ENCODE results near the gene RGR.
"Not testable (repeated sequence)": the region's sequence is repeated elsewhere in the genome, so short reads cannot be mapped to it uniquely, and the experiment has no call there.

The RGR gene

DNA sequence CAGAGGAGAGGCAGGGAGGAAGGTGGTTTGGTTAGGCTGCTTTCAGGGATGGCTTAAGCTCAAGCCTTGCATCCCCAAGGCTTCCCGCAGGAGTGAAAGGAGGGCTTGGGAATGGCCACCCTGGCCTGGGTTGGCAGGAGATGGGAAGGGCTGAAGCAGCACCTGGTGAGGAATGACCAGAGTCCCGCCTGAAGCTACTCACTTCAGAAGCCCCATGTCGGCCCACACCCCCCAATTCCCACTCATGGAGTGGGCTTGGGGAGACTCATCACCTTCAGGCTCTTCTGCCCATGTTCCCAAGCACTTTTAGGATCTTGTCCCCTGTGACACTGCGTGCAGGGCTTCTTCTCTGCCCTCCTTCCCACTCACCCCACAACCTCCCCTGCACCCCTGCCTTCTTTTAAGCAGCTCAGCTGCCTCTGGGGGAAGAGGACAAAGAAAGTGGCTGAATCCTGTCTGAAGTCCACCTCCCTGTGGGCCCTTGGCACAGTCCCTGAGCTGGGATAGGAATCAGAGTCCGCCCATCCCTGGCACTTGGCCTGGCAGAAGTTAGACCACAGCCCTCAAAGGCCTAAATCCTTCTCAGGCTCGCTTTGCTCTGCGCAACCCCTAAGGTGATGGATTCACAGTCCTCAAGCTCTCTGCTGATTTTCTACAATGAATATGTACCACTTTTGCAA, 16.5 kb downstream of the RGR start:
- no peak for DNase-seq

DNA sequence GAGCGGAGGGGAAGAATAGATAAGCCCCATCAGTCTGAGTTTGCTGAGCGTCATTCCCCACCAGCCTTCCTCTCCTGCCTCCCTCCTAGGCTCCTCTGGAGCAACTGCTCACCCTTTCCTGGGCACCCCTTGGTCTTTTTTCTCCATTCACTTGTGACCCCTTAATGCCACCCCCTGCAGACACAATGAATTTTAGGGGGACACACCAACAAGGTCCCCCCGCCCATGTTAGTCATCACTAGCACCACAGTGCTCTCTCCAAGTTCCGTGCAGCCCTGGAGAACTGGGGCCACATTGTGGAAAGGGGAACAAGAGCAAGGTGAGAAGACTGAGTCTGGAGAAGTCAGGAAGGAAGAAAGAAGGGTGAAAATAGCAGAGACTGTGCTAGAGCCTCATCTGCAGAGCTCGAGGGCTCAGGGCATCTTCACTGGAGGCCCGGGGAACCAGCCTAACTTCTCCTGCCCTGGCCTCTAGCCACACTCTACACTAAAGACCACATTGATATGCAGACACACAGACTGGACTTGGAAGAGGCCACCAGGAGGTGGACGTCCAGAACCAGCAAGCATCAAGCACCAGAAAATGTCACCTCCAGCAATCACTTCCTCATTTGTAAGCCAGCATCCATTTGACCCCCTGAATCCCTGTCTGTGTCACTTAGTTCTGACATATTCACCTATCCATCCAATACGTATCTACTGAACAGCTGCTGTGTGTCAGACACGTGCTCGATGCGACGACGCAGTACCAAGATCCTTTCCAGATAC, 17.5 kb downstream of the RGR start:
- no peak for DNase-seq

DNA sequence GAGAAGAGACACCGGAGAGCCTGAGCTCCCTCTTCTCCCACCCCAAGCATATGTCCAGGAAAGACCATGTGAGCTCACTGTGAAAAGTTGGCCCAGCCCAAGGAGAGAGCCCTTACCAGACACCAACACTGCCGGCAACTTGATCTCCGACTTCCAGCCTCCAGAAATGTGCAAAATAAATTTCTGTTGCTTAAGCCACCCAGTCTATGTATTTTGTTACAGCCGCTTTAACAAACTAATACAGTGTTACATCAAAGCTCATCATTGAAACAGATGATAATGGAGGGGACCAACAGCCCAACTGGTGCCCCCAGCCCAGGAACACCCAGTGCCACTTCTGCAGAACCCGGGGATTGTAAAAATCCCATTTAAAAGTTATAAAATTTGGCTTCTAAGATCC, 18.9 kb downstream of the RGR start:
- no peak for DNase-seq

DNA sequence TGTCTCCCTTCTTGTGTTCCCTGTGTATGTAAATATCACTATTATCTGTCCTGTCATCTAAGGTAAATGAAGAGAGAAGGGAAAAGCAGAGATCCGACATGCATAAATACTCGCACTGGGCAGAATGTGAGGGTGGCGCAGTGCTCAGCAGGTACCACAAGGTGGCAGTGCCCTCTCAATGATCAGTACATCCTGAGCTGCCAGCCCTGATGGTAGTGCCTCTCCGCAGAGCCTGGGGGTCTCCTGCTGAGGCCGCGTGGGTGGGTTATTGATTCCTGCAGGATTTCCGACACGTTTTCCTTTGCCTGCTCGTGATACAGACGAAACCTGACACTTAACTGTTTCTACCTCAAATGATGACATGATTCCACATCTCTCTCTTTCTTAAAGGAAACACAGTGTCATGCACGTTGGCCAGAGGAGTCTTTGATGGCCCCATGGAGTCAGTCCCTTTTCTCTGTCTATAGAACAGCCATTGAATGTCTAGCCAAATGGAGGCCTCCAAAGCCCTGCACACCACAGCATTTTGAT, 19.8 kb downstream of the RGR start:
- peak; percentile 51 for DNase-seq

DNA sequence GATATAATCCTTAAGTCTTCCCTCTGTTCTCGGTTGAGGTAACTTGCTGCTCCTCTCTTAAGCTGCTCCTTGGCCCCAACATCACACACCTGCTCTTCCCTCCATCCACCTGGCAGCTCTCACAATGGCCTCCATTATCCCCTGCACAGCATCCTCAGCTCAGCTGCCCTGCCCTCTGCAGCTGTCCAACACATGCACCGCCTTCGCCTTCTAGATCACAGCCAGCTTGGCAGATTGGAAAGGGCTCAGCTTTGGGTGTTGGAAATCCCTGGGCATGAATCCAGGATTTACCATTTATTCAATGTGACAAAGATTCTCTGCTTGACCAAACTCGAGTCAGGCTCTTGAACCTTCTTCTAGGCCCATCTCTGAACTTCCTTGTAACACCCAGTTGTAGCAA, 20.6 kb downstream of the RGR start:
- no peak for DNase-seq

DNA sequence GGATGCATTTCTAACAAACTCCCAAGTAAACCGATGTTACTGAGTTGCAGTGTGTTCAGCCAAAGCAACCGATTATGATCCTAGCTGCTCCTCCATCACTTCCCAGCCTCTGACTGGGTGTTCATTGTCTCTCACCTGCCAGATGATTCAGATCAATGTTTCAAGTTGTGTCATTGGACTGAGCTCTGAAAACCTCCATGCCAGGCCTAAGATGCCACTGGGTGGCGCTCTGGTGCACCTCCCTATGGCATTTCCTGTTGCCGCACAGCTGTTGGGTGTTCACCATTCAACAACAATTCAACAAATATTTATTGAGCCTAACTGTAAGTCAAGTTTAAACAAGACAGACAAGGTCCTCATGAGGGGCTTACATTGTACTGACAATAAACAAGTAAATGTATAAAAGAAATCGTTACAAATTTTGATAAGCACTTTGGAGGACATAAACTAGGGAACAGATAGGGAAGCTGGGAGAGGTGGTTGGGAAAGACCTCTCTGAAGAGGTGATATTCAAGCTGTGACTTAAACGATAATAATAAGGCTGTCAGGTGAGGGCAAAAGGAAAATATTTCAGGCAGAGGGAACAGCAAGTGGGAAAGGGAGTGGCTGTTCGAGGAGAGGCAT, 22.8 kb downstream of the RGR start:
- peak; percentile 47 for DNase-seq

DNA sequence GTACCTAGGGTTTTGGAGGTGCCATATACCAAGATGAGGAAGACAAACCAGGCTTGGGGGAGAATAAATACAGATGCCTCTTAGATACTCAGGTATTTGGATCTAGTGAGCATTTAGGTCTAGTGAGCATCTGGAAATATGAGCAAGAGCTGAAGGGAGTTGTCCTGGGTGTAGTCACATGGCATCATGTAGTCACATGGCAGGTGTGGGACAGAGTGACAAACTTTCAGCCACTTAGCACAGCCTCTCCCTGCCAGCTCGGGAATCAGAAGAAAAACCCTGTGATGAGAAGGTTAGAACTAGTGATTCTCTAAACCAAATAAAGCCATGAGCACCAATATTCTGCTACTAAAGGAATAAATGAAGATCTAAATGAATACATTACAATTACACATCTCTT, 24.3 kb downstream of the RGR start:
- DNase-seq, result no peak

DNA sequence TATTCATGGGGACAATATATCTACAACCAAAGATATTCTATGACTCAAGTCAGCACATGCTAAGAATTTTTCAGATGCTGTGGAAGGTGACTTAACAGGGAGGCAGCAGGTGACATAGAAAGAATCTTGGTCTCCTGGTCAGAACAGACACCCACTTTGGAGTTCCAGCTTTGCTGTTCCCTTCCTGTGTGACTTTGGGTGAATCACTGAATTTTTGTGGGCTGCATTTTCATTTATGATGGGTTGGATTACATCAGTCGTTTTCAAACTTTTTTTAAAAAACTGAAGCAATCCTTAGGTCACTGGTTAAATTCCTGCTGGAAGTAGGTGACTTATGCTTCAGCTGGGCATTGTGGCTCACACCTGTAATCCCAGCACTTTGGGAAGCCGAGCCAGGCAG, 24.9 kb downstream of the RGR start:
- DNase-seq, result no peak

DNA sequence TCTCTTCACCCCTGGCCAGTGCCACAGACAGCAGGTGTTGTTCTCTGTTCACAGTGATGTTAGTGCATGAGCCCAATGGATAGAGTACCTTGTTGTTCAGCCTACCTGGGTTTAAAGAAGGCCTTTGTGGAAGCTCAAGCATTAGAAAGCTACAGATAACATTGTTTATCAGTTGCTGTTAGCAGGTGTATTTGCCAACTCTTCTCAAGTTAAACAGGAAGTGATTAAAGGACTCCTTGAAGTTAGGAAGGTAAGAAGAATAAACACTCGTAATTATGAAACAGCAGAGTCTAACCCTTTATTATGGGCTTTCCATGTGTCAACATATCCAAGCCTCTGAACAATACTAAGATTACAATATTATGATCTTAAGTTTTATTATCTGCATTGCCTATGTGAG, 25.9 kb downstream of the RGR start:
- no peak for DNase-seq

DNA sequence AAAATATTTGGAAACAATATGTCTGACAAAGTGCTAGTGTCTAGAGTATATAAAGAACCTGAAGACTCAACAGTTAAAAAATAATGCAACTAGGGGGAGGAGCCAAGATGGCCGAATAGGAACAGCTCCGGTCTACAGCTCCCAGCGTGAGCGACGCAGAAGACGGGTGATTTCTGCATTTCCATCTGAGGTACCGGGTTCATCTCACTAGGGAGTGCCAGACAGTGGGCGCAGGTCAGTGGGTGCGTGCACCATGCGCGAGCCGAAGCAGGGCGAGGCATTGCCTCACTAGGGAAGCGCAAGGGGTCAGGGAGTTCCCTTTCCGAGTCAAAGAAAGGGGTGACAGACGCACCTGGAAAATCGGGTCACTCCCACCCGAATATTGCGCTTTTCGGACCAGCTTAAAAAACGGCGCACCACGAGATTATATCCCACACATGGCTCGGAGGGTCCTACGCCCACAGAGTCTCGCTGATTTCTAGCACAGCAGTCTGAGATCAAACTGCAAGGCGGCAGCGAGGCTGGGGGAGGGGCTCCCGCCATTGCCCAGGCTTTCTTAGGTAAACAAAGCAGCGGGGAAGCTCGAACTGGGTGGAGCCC, 35.1 kb downstream of the RGR start:
- DNase-seq, result not testable (repeated sequence)

DNA sequence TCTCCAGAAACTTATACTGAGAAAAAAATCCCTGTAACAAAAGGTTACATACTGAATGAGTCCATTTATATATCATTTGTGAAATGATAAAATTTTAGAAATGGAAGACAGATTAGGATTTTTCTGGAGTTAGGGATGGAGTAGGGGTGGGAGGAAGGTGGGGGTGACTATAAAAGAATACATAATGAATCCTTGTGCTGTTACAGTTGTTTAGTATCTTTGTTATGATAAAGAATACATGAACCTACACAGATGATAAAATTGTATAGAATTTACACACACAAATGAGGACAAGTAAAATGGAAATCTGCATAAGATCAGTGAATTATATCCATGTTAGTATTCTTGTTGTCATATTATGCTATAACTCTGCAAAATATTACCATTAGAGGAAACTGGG, 41.8 kb downstream of the RGR start:
- no peak for DNase-seq

DNA sequence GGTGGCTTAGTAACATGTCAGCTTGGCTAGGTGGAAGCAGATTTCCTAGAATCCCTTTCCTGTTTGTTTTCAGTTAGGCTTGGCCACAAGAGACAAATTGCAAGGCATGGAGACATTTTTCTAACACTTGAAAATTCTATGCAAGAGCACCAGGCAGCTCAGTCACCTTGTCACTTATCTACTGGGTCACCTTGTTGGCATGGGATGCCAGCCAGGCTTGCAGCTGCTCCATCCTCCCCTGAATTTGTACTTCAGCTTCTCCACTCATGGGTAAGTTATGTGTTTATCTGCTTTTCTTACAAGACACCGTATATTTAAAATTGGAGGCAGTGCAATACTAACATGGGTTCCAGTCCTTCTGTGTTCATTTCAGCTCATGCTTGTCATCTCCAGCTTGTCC, 43.3 kb downstream of the RGR start:
- no peak for DNase-seq

DNA sequence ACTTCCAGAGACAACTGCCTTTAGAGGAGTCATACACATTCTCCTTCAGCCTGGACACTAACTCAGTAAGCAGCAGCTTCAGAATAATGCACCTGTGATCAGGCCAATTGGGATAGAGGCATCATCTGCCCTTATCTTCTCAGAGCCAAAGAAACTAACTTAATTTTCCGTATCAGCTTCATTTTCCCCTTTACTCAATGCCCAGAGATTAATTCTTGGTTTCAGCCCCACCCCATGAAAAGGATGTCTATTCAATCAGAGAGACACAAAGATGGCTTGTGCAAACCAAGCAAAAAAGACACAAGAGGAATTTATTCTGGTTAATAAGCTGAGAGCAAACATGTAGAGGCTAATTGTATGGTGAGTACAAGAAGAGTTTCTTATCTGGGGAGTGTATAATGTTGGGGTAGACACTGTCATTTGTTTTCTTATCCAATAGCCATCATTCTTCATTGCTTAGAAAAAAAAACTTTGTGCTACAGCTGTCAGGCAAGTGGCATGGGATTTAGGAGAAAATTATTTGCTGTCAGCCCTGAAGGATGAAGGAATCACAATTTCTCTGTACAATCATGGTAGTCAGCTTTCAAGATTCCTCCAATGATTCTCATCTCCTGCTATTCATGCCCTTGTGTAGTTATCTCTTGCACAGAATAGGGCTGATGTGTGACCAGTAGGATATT, 44.8 kb downstream of the RGR start:
- no peak for DNase-seq

DNA sequence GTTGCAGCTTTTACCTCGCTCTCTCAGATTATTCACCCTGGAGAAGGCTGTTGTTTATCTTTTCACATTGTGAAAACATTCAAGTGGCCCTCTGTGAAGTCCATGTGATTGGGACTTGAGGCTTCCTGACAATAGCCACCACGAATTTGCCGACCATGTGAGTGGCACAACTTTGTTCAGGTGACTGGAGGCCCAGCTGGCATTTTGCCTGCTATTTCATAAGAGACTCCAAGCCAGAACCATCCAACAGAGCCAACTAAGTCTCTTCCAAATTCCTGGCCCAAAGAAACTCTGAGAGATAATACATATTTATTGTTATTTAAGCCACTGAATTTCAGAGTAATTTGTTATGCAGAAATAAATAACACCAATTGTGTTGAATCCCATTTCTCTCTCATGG, 45.4 kb downstream of the RGR start:
- no peak for DNase-seq

DNA sequence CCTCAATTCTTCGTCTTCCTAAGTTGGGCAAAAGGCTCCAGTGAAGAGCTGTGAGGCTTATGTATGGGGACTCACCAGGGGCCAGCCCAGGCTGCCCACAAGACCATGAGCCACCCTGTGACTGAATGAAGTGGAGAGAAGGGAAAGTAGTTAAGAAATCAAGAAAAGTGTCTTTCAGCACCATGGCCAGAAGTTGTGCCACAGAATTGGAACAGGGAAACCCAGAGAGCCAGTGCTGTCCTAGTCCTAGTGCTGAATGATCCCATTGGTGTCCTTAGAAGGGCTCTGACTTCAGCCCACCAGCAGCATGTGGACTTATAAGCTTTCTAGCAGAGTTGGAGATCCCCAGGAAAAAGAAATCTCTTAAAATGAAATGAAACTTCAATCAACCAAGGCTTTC, 46.5 kb downstream of the RGR start:
- DNase-seq, result no peak

DNA sequence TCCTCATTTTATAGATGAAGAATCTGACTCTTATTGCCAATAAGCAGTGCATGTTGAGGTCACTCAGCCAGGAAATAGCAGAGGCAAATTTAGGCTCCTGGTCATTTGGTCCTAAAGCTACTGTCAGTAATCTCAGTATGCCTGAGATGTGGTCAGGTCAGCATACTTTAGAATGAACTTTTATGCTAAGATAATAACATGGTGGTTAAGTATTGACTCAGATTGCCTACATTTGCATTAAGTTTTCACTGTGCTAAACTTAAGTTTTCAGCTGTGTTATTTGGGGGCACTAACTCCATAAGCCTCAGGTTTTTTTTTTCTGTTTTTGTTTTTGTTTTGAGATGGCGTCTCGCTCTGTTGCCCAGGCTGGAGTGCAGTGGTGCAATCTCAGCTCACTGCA, 47.6 kb downstream of the RGR start:
- DNase-seq, result no peak

DNA sequence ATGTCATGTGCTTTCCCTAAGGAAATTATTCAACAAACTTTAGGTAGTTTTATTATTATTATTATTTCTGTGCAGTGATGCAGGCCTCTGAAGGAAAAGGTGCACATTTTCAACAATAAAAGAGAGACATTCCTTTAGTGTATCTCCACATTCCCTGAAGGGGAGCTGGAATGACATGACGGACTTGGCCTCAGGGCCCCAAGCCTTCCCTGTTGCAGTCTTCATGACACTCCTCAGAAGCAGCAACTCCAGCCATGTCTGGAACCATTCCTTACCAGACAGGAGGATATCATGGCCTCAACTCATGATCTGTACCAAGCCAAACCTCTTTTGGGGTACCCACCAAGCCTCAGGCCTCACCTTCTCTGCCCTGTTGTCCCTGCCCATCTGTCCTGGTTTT, 48.3 kb downstream of the RGR start:
- DNase-seq, result no peak

DNA sequence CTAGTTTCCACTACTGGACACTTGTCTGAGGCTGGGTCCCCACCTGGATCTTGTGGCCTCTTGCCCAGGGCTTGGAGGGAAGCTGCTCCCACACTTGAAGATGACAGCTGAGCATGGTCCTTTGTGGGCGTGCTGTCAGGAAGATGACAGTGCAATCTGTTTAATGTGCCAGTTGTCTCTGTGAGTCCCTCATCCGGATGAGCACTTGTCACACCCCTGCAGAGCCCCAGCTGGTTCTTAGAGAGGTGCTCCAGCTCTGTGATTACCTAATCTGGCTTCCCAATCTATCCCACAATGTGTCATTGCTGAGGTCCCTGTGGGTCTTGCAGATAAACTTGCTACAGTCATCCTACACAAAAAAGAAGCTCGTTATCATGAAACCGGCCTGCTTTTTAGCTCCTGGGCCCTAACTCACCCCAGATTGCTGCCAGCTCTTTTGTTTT, 48.7 kb downstream of the RGR start:
- no peak for DNase-seq

DNA sequence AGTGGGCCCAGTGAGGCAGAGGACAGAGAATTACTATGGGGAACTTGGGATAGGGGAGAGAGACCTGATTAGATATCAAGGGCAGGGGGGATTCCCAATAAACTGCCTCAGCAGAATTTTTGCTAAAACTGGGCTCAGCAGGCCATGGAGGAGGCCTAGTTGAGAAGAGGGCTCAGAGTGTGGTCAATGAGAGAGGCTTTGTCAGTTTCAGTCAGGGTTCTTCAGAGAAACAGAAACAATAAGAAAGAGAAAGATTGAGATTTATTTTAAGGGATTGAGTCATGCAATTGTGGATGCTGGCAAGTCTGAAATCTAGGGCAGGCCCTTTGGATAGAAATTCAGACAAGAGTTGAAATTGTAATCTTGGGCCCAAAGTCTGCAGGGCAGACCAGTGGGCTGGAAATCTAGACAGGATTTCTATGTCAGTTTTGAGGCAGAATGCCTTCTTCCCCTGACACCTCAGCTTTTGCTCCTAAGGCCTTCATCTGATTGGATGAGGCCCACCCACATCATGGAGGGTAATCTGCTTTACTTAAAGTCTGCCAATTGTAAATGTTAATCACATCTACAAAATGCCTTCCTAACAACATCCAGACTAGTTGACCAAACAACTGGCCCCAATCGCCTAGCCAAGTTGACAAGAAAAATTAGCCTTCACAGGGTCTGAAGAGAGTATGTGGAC, 50.1 kb downstream of the RGR start:
- DNase-seq, result no peak

DNA sequence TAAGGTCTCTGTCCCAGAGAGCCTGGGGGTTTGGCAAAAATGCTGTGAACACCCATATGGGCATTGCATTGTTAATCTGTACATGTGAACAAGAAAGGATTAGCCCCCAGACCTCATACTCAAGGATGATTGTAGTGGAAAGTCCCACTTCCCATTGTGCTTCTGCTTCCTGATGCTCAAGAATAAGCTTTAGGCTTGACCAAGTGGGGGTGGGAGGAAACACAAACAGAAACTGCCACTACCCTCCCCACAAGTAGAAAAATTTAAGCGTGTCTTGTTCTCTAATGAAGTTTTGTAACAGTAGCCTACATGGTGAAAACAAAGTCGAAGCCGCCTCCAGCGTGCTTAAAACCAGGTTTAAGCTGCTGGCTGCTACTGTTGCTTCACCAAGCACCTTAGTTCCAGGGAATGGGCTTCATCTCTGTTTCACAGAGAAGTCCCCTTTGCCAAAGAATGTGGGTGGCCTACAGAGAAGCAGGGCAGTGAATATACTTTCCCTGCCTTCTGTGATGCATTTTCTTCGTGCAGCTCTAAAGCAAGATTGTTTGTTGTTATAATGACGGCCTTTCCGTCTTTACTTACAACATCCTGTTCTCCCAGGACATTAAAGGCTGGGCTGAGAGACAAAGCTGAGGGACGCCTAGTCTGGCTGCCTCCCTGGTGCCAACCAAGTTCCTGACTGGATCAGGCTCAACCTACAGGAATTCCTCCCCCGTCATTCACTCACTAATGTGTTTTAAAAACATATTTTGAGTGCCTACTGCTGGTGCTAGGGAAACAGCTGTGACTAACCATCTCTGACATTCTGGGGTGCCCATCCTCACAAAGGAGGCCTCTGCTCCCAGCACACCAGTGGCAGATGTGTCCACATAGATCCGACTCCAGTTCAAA, 51.5 kb downstream of the RGR start:
- no peak for DNase-seq

DNA sequence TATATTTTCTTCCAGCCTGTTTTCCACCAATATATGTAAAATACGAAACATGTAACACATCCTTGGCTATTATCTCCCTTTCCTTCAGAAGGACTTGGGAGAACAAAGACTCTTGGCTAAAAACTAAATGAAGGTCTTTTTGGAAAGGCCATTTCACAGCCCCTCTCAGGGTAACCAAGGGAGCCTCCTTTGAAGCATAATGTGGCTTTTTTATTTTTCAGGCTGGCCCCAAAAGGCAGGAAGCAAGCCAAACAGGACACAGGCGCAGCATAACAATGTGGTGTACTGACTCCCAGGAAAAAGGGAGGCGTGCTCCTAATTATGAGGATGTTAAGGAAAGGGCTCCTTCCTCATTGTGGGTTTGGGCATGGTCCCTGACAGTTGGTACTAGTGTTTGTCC, 53.2 kb downstream of the RGR start:
- no peak for DNase-seq

Data from RPMI8226 (cell line).